HEK293 (cell line): ENCODE measurements around the gene GDF7.

Source experiments
- CTCF ChIA-PET: fragments of 350-600 bp; formaldehyde crosslinking; extraction: SDS; loops from one replicate; lab custom pipeline; 2021; ENCODE audit warnings: antibody characterized with exemption; lab: Yijun Ruan, JAX
- POLR2A ChIA-PET: fragments of 300-600 bp; formaldehyde crosslinking; extraction: SDS; loops from one replicate; lab custom pipeline; 2020; ENCODE audit warnings: antibody characterized with exemption, inconsistent platforms; lab: Yijun Ruan, JAX
- H3K27ac ChIP-seq: fragments of 200-500 bp; sonication (Bioruptor generic); 2 replicates; pipeline ENCODE4 v1.5.1; 2014; ENCODE audit warnings: low read depth, low read length, control low read depth, inconsistent platforms; ENCODE audit errors: extremely low read depth
- H3K36me3 ChIP-seq, 2 experiments: fragments of 200-500 bp in 1 of 2; sonication (Bioruptor generic) in 1 of 2; 1 replicate in 1 of 2; 2 replicates in 1 of 2; pipeline ENCODE4 v1.5.1; 2014 to 2017; ENCODE audit warnings: inconsistent platforms in 2 of 2, low read length in 2 of 2; ENCODE audit not compliant: control insufficient read depth in 2 of 2, insufficient read depth in 1 of 2
- H3K4me1 ChIP-seq: fragments of 200-500 bp; sonication (Bioruptor generic); 2 replicates; pipeline ENCODE4 v1.5.1; 2014; ENCODE audit warnings: mild to moderate bottlenecking, low read length, inconsistent platforms; ENCODE audit not compliant: control insufficient read depth, insufficient read depth
- H3K4me3 ChIP-seq: 2 replicates; pipeline ENCODE4 v1.5.1; 2011; ENCODE audit warnings: low read depth, mild to moderate bottlenecking, control low read depth, low read length, moderate library complexity
- H3K9me3 ChIP-seq: fragments of 200-500 bp; sonication (Bioruptor generic); 2 replicates; pipeline ENCODE4 v1.5.1; 2014; ENCODE audit warnings: low read depth, low read length, inconsistent platforms; ENCODE audit not compliant: control insufficient read depth, insufficient read depth
- ATF2 ChIP-seq: fragments of 450-650 bp; formaldehyde crosslinking; IDR thresholded peaks from 2 replicates; pipeline ENCODE4 v1.5.1; 2016; ENCODE audit warnings: missing biosample characterization, missing genetic modification characterization, low read depth
- BCL11A ChIP-seq: fragments of 450-650 bp; formaldehyde crosslinking; IDR thresholded peaks from 2 replicates; pipeline ENCODE4 v1.5.1; 2016; ENCODE audit warnings: low read depth, missing biosample characterization, missing genetic modification characterization
- BCL6B ChIP-seq: fragments of 450-650 bp; formaldehyde crosslinking; IDR thresholded peaks from 2 replicates; pipeline ENCODE4 v1.5.1; 2017; ENCODE audit warnings: missing biosample characterization, missing genetic modification characterization
- CTCF ChIP-seq: fragments of 450-650 bp; formaldehyde crosslinking; IDR thresholded peaks from 2 replicates; pipeline ENCODE4 v1.5.1; 2016; ENCODE audit warnings: missing biosample characterization, missing genetic modification characterization
- GLI4 ChIP-seq: fragments of 450-650 bp; formaldehyde crosslinking; IDR thresholded peaks from 2 replicates; pipeline ENCODE4 v1.5.1; 2016; ENCODE audit warnings: missing biosample characterization, missing genetic modification characterization
- KLF10 ChIP-seq: fragments of 450-650 bp; IDR thresholded peaks from 2 replicates; pipeline ENCODE4 v1.5.1; 2018; ENCODE audit warnings: missing biosample characterization, mild to moderate bottlenecking, missing genetic modification characterization
- OVOL3 ChIP-seq: fragments of 450-650 bp; formaldehyde crosslinking; IDR thresholded peaks from 2 replicates; pipeline ENCODE4 v1.5.1; 2016; ENCODE audit warnings: missing biosample characterization, missing genetic modification characterization
- PRDM6 ChIP-seq: fragments of 450-650 bp; formaldehyde crosslinking; IDR thresholded peaks from 2 replicates; pipeline ENCODE4 v1.5.1; 2017; ENCODE audit warnings: missing biosample characterization, missing genetic modification characterization
- TCF7L2 ChIP-seq: IDR thresholded peaks from 2 replicates; pipeline ENCODE4 v1.6.1; 2011; ENCODE audit warnings: low read depth, mild to moderate bottlenecking, inconsistent platforms, low read length, moderate library complexity, borderline replicate concordance
- YY1 ChIP-seq: fragments of 450-650 bp; formaldehyde crosslinking; IDR thresholded peaks from 2 replicates; pipeline ENCODE4 v1.5.1; 2018; ENCODE audit warnings: missing biosample characterization, missing genetic modification characterization
- ZBTB1 ChIP-seq: fragments of 450-650 bp; formaldehyde crosslinking; IDR thresholded peaks from 2 replicates; pipeline ENCODE4 v1.5.1; 2016; ENCODE audit warnings: missing biosample characterization, missing genetic modification characterization
- ZBTB10 ChIP-seq: fragments of 450-650 bp; formaldehyde crosslinking; IDR thresholded peaks from 2 replicates; pipeline ENCODE4 v1.5.1; 2016; ENCODE audit warnings: missing biosample characterization, missing genetic modification characterization
- ZBTB26 ChIP-seq: fragments of 450-650 bp; formaldehyde crosslinking; optimal IDR thresholded peaks from 2 replicates; pipeline ENCODE3; 2016; ENCODE audit warnings: missing biosample characterization, mild to moderate bottlenecking, missing genetic modification characterization
- ZNF175 ChIP-seq: fragments of 450-650 bp; formaldehyde crosslinking; IDR thresholded peaks from 2 replicates; pipeline ENCODE4 v1.5.1; 2016; ENCODE audit warnings: missing biosample characterization, missing genetic modification characterization
- ZNF2 ChIP-seq: fragments of 450-650 bp; formaldehyde crosslinking; IDR thresholded peaks from 2 replicates; pipeline ENCODE4 v1.5.1; 2016; ENCODE audit warnings: missing biosample characterization, missing genetic modification characterization
- ZNF391 ChIP-seq: fragments of 450-650 bp; formaldehyde crosslinking; IDR thresholded peaks from 2 replicates; pipeline ENCODE4 v1.5.1; 2016; ENCODE audit warnings: low read depth, missing biosample characterization, missing genetic modification characterization, borderline replicate concordance
- ZNF48 ChIP-seq: fragments of 450-650 bp; formaldehyde crosslinking; IDR thresholded peaks from 2 replicates; pipeline ENCODE4 v1.5.1; 2016; ENCODE audit warnings: missing biosample characterization, missing genetic modification characterization
- ZNF521 ChIP-seq: fragments of 450-650 bp; formaldehyde crosslinking; IDR thresholded peaks from 2 replicates; pipeline ENCODE4 v1.5.1; 2017; ENCODE audit warnings: missing biosample characterization, mild to moderate bottlenecking, missing genetic modification characterization
- ZNF544 ChIP-seq: fragments of 450-650 bp; formaldehyde crosslinking; IDR thresholded peaks from 2 replicates; pipeline ENCODE4 v1.5.0; 2017; ENCODE audit warnings: missing biosample characterization, missing genetic modification characterization
- ZNF555 ChIP-seq: fragments of 450-650 bp; formaldehyde crosslinking; conservative IDR thresholded peaks from 2 replicates; pipeline ENCODE4 v1.5.1; 2017; ENCODE audit warnings: missing biosample characterization, mild to moderate bottlenecking, missing genetic modification characterization, inconsistent platforms
- ZNF624 ChIP-seq: fragments of 450-650 bp; formaldehyde crosslinking; IDR thresholded peaks from 2 replicates; pipeline ENCODE4 v1.5.1; 2017; ENCODE audit warnings: missing biosample characterization, missing genetic modification characterization
- ZNF629 ChIP-seq: fragments of 450-650 bp; formaldehyde crosslinking; IDR thresholded peaks from 2 replicates; pipeline ENCODE4 v1.5.1; 2017; ENCODE audit warnings: missing biosample characterization, missing genetic modification characterization
- ZNF747 ChIP-seq: fragments of 450-650 bp; formaldehyde crosslinking; IDR thresholded peaks from 2 replicates; pipeline ENCODE4 v1.5.1; 2016; ENCODE audit warnings: missing biosample characterization, missing genetic modification characterization
- ZSCAN30 ChIP-seq: fragments of 450-650 bp; IDR thresholded peaks from 2 replicates; pipeline ENCODE4 v1.5.1; 2018; ENCODE audit warnings: missing biosample characterization, mild to moderate bottlenecking, missing genetic modification characterization, moderate library complexity
- ZXDB ChIP-seq: fragments of 450-650 bp; formaldehyde crosslinking; IDR thresholded peaks from 2 replicates; pipeline ENCODE4 v1.5.1; 2016; ENCODE audit warnings: missing biosample characterization, missing genetic modification characterization

The GDF7 gene

GRCh38 chr2:20696366-20696765 lies 29.4 kb downstream of the GDF7 start:
- Histone ChIP-seq H3K9me3 (no peaks in the 10 kb centered on the region), H3K4me3 (no peak overlapping the region), H3K36me3 (peaks cover 0 to 7% of the 10 kb centered on the region in 2 experiments; a peak in 1 of 3 replicates), H3K4me1 (no peaks in the 10 kb centered on the region), H3K27ac (no peak overlapping the region)
- POLR2A ChIA-PET, result no interaction called here
- CTCF ChIA-PET, result no interaction called here
- TF ChIP-seq YY1 (tag by site-specific recombination), result no peak
- TF ChIP-seq BCL6B (tag by site-specific recombination), result no peak
- TF ChIP-seq ZNF48 (tag by site-specific recombination), result no peak
- no peak for TF ChIP-seq ZBTB26 (tag by site-specific recombination)
- no peak for TF ChIP-seq ZNF2
- TF ChIP-seq ZSCAN30 (tag by site-specific recombination), result no peak
- no peak for TF ChIP-seq CTCF
- no peak for TF ChIP-seq GLI4 (tag by site-specific recombination)
- TF ChIP-seq ZXDB, result no peak
- no peak for TF ChIP-seq ZNF175 (tag by site-specific recombination)
- TF ChIP-seq ZNF521 (tag by site-specific recombination), result no peak
- TF ChIP-seq TCF7L2, result no peak
- no peak for TF ChIP-seq ZNF624
- TF ChIP-seq OVOL3 (tag by site-specific recombination), result no peak
- no peak for TF ChIP-seq ZNF747 (tag by site-specific recombination)
- TF ChIP-seq ZBTB1 (tag by site-specific recombination), result no peak
- TF ChIP-seq ZNF544 (tag by site-specific recombination), result no peak

GRCh38 chr2:20697322-20697934 lies 30.5 kb downstream of the GDF7 start:
- peaks cover 0 to 7% of the 10 kb centered on the region in 2 experiments; a peak in 1 of 3 replicates for H3K36me3 ChIP-seq
- no peak overlapping the region for H3K27ac ChIP-seq
- CTCF ChIA-PET, result no interaction called here
- POLR2A ChIA-PET, result no interaction called here
- H3K4me1 ChIP-seq, result no peaks in the 10 kb centered on the region
- no peaks in the 10 kb centered on the region for H3K9me3 ChIP-seq
- H3K4me3 ChIP-seq, result no peak overlapping the region
- TF ChIP-seq KLF10, result no peak
- no peak for TF ChIP-seq BCL11A
- no peak for TF ChIP-seq GLI4 (tag by site-specific recombination)
- no peak for TF ChIP-seq TCF7L2
- TF ChIP-seq ZNF624, result no peak
- TF ChIP-seq PRDM6, result no peak
- TF ChIP-seq ZNF555 (tag by site-specific recombination), result no peak
- no peak for TF ChIP-seq ZNF629 (tag by site-specific recombination)
- TF ChIP-seq ATF2, result no peak
- no peak for TF ChIP-seq ZBTB10 (tag by site-specific recombination)
- no peak for TF ChIP-seq ZNF391 (tag by site-specific recombination)
